H7 (cell line): ENCODE measurements around the gene SLC22A3. TPM values are rescaled to one million over a fixed set of nuclear protein-coding genes. Genes with fewer than 3 reads are reported as not detected.
"Not testable (repeated sequence)": the region's sequence is repeated elsewhere in the genome, so short reads cannot be mapped to it uniquely, and the experiment has no call there.

Source experiments
- DNase-seq: peaks from one replicate; pipeline ENCODE4 v3.0.0; 2012
- H3K27me3 ChIP-seq: 2 replicates; pipeline ENCODE4 v1.6.0; 2011; ENCODE audit warnings: mild to moderate bottlenecking, low read length; ENCODE audit not compliant: control insufficient read depth, insufficient read depth
- H3K36me3 ChIP-seq: replicated peaks from 2 replicates; pipeline ENCODE4 v1.5.1; 2011; ENCODE audit warnings: low read length; ENCODE audit not compliant: control insufficient read depth, insufficient read depth
- H3K4me3 ChIP-seq: 2 replicates; pipeline ENCODE4 v1.5.1; 2011; ENCODE audit warnings: low read depth, mild to moderate bottlenecking, control low read depth, low read length, moderate library complexity; ENCODE audit not compliant: insufficient read depth
- total RNA-seq: library from RNA; depleted of rRNA; stranded (reverse); fragments of >200 nt; shearing (Covaris generic); gene quantifications from 2 replicates; pipeline ENCODE4 v1.2.3, GENCODE V29; 2014

Gene SLC22A3
- total RNA-seq, 1 experiment from 2014 or later: 23.9 TPM

DNA sequence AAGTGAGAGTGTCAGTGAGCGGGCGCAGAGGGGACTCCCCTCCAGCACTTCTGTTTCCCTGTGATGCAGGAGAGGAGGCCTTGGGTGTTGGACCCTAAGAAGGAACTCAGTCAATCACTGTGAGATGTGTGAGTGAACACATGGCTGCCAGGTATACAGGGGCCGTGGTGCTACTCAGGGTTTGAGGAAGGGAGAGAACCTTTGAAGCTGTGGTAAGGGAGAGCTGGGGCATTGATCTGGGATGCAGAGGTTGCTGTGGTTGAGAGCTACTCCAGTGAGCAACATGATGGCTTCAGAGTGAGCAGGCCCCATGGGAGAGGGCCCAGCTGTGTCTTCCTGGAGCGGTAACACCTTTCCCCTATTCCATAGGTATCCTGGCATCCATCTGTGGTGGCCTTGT, 99.2 kb downstream of the SLC22A3 start:
- H3K4me3 ChIP-seq: no peak overlapping the region
- DNase-seq: no peak
- H3K36me3 ChIP-seq: no peaks in the 10 kb centered on the region

DNA sequence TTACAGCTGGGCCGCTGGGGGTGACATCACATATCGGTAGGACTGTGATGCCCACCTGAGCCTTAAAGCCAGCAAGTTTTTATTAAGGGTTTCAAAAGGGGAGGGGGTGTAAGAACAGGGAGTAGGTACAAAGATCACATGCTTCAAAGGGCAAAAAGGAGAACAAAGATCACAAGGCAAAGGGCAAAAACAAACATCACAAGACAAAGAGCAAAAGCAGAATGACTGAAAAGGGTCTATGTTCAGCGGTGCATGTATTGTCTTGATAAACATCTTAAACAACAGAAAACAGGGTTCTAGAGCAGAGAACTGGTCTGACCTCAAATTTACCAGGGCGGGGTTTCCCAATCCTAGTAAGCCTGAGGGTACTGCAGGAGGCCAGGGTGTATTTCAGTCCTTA, 101.6 kb downstream of the SLC22A3 start:
- H3K36me3 ChIP-seq, H3K27me3 ChIP-seq, DNase-seq: not testable (repeated sequence)

More for the DNA sequence above, 99.2 kb downstream of the SLC22A3 start:
- H3K27me3 ChIP-seq: no peaks in the 10 kb centered on the region

DNA sequence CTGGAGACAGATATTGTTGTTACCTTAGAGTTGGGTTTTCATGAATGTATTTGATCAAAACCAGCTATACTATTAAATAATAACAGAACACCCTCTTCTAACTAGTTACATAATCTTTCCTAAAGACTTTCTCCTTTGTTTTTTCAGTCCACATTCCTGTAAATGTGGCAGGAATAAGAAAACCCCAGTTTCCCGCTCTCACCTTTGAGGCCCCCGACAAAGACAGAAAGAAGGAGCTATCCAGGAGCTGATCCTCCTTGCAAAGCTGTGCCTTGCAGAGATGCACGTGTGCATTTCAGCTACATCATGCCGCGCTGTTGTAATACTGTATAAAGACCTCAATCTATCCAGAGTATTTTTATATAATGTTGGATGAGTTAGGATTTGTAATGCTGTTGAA, 102.7 kb downstream of the SLC22A3 start:
- H3K36me3 ChIP-seq: no peaks in the 10 kb centered on the region
- no peak overlapping the region for H3K4me3 ChIP-seq
- no peaks in the 10 kb centered on the region for H3K27me3 ChIP-seq
- DNase-seq: no peak

More for the DNA sequence above, 101.6 kb downstream of the SLC22A3 start:
- H3K4me3 ChIP-seq: not testable (repeated sequence)

DNA sequence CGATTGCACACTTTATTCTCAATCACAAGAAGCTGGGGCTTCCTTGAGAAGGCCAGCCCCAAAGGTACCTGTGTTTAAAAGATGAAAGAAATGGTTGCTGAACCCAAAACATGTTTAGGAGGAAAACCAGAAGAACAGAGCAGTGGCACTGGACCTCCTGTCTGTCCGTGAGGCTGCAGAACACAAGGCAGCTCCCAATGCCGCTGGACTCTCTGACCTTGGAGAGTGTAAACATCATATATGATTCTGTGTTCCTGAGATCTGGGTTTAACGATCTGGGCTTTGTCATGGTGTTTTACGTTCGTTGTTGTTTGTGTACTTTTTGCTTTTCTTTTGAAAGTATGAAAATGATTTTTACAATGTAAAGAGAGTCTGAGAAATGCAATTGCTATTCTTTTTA, 106.1 kb downstream of the SLC22A3 start:
- Histone ChIP-seq H3K36me3 (no peaks in the 10 kb centered on the region), H3K4me3 (no peak overlapping the region), H3K27me3 (no peaks in the 10 kb centered on the region)
- DNase-seq: no peak

DNA sequence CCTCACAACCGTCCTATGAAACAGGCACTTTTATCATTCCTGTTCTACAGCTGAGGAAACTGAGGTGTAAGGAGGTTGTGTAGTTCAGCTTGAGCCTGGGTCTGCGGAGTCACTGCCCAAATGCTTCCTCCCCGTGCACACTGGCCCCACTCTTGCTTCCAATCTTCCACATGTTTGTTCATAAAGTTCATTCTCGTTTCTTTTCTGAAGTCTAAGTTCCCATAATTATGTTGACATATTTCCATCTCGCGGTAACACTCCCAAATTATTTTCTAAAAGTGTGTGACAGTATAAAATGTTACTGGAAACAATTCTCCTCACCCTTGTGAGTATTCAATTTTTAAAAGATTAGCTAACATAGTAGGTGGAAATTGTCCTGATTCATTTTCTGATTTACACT, 106.9 kb downstream of the SLC22A3 start:
- no peak overlapping the region for H3K4me3 ChIP-seq
- no peaks in the 10 kb centered on the region for H3K27me3 ChIP-seq
- no peak for DNase-seq
- no peaks in the 10 kb centered on the region for H3K36me3 ChIP-seq

DNA sequence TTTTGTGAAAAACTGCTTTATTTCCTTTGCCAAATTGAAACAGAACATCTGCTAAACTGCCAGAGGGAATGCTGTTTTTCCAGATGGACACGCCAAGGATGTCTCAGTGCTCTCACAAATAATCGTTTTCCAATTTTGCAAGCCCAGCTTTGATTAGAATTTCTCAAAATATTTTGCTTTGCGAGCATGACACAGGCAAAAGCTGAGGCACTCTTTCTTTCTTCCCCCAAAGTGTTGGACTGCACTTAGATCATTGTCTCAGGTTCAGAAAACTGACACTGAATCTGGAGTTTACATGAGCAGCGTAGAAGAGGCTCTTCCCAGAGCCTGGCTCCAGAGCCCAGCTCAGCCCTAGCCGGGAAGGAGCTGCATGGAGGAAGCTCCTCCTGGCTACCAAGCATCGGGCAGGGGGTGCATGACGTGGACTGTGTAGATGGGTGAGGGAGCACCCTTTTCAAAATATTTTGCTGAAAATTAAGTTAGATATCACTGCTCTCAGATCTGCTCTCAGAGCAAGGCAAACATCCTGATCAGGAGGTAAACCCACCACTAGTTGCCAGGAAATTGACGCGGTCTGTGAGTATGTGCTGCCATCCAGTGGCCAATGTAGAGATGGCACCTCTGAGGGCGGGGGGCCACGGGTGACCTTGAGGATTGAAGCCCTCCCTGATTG, 107.5 kb downstream of the SLC22A3 start:
- no peaks in the 10 kb centered on the region for H3K27me3 ChIP-seq
- peak; percentile 71 for DNase-seq
- H3K4me3 ChIP-seq: no peak overlapping the region
- H3K36me3 ChIP-seq: no peaks in the 10 kb centered on the region

DNA sequence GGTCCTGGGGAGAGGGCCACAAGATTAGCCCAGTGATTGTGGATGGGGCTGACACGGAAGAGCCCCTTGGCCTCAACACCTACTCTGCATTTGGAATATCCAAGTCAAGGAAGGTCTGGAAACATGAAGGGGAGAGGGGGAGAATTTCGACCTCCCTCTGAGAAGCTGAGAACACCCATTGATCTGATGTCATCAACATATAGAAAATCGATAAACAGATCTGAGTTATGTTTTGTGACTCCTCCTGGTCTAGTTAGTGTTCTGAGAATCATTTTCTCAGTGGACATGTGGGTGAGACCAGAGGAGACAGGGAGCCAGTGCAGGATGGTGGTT, 108.0 kb downstream of the SLC22A3 start:
- H3K36me3 ChIP-seq: no peaks in the 10 kb centered on the region
- H3K4me3 ChIP-seq: no peak overlapping the region
- no peak for DNase-seq
- no peaks in the 10 kb centered on the region for H3K27me3 ChIP-seq

DNA sequence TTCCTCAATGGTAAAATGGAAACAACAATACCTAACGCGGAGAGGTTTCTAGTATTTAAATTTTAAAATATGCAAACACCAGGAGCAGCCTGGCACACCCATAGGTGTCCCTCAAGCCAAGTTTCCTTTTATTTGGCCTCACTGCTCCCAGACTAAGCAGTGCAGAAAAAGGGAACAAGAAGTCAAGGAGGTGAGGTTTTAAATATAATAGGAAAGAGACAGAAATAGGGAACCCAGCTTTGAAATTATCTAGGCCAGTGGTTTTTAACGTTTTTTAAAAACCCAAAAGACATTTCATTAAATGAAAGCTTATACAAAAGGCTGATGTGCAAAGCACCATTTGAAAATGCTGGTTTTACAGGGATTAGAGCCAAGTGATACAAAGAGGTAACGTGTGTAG, 109.6 kb downstream of the SLC22A3 start:
- no peak overlapping the region for H3K4me3 ChIP-seq
- H3K36me3 ChIP-seq: no peaks in the 10 kb centered on the region
- DNase-seq: no peak
- H3K27me3 ChIP-seq: no peaks in the 10 kb centered on the region

DNA sequence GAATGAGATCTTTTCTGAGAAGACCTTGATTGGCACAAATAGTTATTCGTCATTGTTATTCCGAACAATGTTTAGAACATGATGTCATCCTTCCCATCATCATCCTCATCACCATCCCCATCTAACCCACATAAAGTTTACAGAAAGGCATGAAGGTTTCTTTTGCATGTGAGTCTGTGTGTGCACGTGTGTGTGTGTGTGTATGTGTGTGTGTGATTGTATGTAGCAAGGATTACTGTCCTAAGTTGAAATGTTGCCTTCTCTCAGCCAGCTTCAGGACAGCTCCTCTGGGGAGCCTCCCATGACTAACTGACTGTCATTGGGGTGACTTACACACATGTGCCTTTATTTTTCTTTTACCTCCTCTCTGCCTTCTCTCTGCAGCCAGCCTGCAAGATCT, 113.5 kb downstream of the SLC22A3 start:
- Histone ChIP-seq H3K27me3 (no peaks in the 10 kb centered on the region), H3K4me3 (no peak overlapping the region), H3K36me3 (no peaks in the 10 kb centered on the region)
- DNase-seq: no peak

DNA sequence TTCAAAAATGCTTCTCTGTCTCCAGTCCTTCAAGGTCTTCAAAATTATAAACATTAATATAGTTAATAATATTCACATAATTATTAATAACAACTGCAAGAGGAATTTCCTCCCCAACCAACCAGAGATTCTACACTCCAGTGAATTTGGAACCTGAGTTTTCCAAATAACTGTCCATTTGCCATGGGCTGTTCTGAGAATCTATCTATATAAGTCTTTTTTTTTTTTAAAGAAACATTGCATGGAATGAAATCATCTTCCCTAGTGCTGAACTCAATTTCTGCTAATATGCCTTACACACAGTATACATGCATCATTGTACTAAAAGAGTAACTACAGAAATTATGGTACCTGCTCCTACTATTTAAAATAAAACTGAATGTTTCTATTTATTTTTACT, 113.9 kb downstream of the SLC22A3 start:
- no peak for DNase-seq
- Histone ChIP-seq H3K4me3 (no peak overlapping the region), H3K27me3 (no peaks in the 10 kb centered on the region), H3K36me3 (no peaks in the 10 kb centered on the region)

DNA sequence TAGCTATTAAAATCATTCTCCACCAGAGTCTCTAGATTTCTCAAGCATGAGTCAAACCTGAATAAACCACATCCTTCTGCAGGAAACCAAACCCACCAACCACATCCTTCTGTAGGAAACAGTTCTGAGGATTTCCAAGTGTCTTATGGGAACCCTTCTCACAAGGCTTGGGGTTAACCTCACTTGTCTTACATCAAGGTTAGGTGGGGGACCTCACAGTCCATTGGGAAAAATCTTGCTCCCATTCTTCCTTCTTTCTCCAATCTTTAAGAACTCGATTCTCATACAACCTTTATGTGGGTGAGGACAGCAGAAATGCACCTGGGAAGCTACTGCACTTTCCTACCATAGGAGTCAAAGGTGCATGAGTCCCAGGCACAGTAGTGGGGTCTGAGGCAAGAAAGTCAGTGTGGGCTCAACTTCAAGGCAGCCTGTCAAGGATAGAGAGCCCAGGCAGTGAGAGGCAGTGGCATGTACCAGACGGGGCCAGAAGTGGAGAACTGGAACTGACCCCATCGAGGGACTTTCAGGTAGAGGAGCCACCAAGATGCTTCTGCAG, 114.5 kb downstream of the SLC22A3 start:
- no peaks in the 10 kb centered on the region for H3K27me3 ChIP-seq
- H3K36me3 ChIP-seq: no peaks in the 10 kb centered on the region
- DNase-seq: no peak
- H3K4me3 ChIP-seq: no peak overlapping the region

DNA sequence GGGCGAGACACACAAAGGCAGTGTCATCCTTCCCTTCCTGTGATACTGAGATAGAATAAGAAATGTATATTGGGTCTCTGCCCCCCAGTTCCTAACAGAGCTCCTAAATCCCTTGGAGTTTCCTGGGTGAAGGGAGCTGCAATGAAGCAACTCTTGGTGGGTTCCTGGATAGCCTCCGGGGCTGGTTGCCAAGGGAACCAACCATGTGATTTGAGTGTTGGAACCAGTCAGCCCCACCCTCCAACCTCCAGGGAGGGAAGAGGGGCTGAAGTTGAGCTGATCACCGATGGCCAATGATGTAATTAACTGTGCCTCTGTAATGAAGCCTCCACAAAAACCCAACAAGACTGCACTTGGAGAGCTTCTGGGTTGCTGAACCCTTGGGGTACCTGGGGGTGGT, 116.6 kb downstream of the SLC22A3 start:
- no peaks in the 10 kb centered on the region for H3K27me3 ChIP-seq

DNA sequence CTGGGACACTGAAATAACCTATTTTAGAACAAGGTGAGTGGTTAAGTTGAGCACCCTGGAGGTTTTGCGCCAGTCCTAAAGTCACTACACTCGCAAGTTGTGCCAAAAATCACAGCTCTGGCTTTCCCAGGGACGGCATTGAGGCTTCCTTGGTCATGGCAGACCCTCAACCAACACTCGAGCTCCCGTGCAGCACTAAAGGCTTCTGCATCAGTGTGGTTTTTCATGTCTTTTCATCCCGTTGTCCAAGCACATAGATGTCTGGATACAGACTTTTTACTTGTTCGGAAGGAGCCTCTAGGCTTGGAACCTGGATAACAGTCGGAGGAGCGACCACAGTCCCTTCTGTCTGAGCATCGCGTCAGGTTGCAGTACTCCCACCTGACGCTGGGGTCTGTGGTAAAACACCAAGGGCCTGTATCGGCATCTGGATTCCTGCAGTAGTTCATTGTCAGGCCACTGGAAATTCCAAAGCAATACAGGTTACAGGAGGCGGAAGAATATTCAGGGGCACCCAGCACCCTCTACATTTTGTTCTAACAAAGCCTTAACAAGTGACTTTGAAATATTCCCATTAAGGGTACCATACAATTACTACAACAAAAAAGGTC, 119.2 kb downstream of the SLC22A3 start:
- H3K36me3 ChIP-seq, H3K27me3 ChIP-seq, DNase-seq, H3K4me3 ChIP-seq: not testable (repeated sequence)

More for the DNA sequence above, 116.6 kb downstream of the SLC22A3 start:
- no peaks in the 10 kb centered on the region for H3K36me3 ChIP-seq
- no peak for DNase-seq
- no peak overlapping the region for H3K4me3 ChIP-seq

DNA sequence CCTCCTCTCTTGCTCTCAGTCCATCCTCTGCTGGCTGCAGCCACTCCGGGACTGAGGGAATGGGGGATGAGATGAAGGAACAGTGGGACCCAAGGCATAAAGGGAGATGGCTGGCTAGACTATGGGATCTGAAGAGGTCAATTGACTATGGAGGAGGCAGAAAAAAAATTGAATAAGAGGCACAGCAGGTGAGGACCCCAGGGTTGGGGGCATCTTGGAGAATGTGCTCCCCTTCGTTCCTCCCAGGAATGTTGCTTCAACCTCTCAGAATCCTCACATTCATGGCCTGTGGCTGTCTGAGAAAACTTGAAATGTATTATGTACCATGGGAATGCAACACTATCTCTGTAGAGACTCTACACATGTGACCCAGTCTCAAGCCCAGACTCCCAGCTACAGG, 121.0 kb downstream of the SLC22A3 start:
- Histone ChIP-seq H3K4me3 (no peak overlapping the region), H3K27me3 (no peaks in the 10 kb centered on the region), H3K36me3 (no peaks in the 10 kb centered on the region)
- no peak for DNase-seq

DNA sequence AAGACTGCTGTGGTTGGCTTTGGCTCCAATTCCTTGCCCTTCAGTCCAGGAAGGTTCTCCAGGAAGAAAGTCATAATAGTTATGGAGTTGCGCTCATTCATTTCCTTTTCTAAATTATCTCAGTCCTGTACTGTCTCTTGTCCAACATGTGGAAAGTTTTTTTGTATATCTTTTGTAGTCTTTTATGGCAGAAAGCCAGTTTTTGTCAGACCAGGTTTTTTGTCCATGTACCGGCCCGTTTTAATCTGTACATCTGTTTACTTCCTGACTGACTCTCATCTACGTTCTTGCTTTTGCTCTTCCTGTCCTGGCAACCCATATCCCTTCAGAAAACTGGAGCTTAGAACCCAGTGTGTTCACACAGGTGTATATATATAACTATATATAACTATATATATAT, 127.9 kb downstream of the SLC22A3 start:
- not testable (repeated sequence) for H3K4me3 ChIP-seq, DNase-seq, H3K27me3 ChIP-seq, H3K36me3 ChIP-seq
